ENCODE data around the gene SIK3. TPM values are rescaled to one million over a fixed set of nuclear protein-coding genes. Genes with fewer than 3 reads are reported as not detected.

The SIK3 gene
- total RNA-seq, 2 donors from 2014 or later = 26.2 to 77.6 TPM

GRCh38 chr11:116930177-116930576, 168.1 kb downstream of the SIK3 start:
- no peak for TF ChIP-seq POLR2A (IDR thresholded peaks at IDR 0.05)
- no peak for TF ChIP-seq POLR2AphosphoS5 (IDR thresholded peaks at IDR 0.05)
- TF ChIP-seq CTCF (IDR thresholded peaks at IDR 0.05) = no peak
- H3K9me3 ChIP-seq = no peaks in the 10 kb centered on the region
- no peak overlapping the region for H3K27ac ChIP-seq
- peaks cover 0 to 5% of the 10 kb centered on the region in 2 donors for H3K36me3 ChIP-seq
- no peak overlapping the region for H3K4me3 ChIP-seq
- H3K27me3 ChIP-seq (replicated peaks; ENCODE audit: insufficient read depth) = no peaks in the 10 kb centered on the region
- no peaks in the 10 kb centered on the region for H3K4me1 ChIP-seq (replicated peaks)
- intact Hi-C loops (cut with DNase I) = no loop called here
- 59% methylated on average over 4 of the region's 4 CpGs for WGBS
- no peak for DNase-seq (ENCODE audit: low spot score)

- no peak for DNase-seq (ENCODE audit: low spot score)
- no peak overlapping the region for H3K27ac ChIP-seq
- H3K4me1 ChIP-seq (replicated peaks) = no peaks in the 10 kb centered on the region
- TF ChIP-seq POLR2A (IDR thresholded peaks at IDR 0.05) (no peak), CTCF (IDR thresholded peaks at IDR 0.05) (no peak), POLR2AphosphoS5 (IDR thresholded peaks at IDR 0.05) (no peak)
- WGBS = 49% methylated on average over 6 of the region's 6 CpGs
- no peaks in the 10 kb centered on the region for H3K27me3 ChIP-seq (replicated peaks; ENCODE audit: insufficient read depth)
- no peaks in the 10 kb centered on the region for H3K9me3 ChIP-seq
- peaks cover 0 to 5% of the 10 kb centered on the region in 2 donors for H3K36me3 ChIP-seq
- intact Hi-C loops (cut with DNase I) = no loop called here
- no peak overlapping the region for H3K4me3 ChIP-seq
These were observed 168.7 kb downstream of the SIK3 start for GRCh38 chr11:116929414-116930090.

- H3K27me3 ChIP-seq (replicated peaks; ENCODE audit: insufficient read depth) = no peaks in the 10 kb centered on the region
- DNase-seq (ENCODE audit: low spot score) = no peak
- 70% methylated on average over 5 of the region's 5 CpGs for WGBS
- peaks cover 0 to 5% of the 10 kb centered on the region in 2 donors for H3K36me3 ChIP-seq
- no peaks in the 10 kb centered on the region for H3K4me1 ChIP-seq (replicated peaks)
- intact Hi-C loops (cut with DNase I) = no loop called here
- no peak overlapping the region for H3K27ac ChIP-seq
- TF ChIP-seq CTCF (IDR thresholded peaks at IDR 0.05) (no peak), POLR2A (IDR thresholded peaks at IDR 0.05) (no peak), POLR2AphosphoS5 (IDR thresholded peaks at IDR 0.05) (no peak)
- no peak overlapping the region for H3K4me3 ChIP-seq
- H3K9me3 ChIP-seq = no peaks in the 10 kb centered on the region
These were observed 169.4 kb downstream of the SIK3 start for GRCh38 chr11:116928845-116929244.

- Histone ChIP-seq H3K4me3 (no peak overlapping the region), H3K27me3 (replicated peaks; ENCODE audit: insufficient read depth) (no peaks in the 10 kb centered on the region), H3K9me3 (no peaks in the 10 kb centered on the region), H3K4me1 (replicated peaks) (no peaks in the 10 kb centered on the region), H3K36me3 (peaks cover 0 to 5% of the 10 kb centered on the region in 2 donors), H3K27ac (no peak overlapping the region)
- 80% methylated on average over 1 of the region's 1 CpG for WGBS
- intact Hi-C loops (cut with DNase I) = no loop called here
- TF ChIP-seq POLR2AphosphoS5 (IDR thresholded peaks at IDR 0.05) = no peak
- no peak for TF ChIP-seq CTCF (IDR thresholded peaks at IDR 0.05)
- no peak for TF ChIP-seq POLR2A (IDR thresholded peaks at IDR 0.05)
- DNase-seq (ENCODE audit: low spot score) = no peak
These were observed 170.0 kb downstream of the SIK3 start for GRCh38 chr11:116928102-116928777.

All from prostate gland (tissue), 2 donors.